HT-29 (cell line): ENCODE measurements around the gene RNU5B-1. TPM values are rescaled to one million over a fixed set of nuclear protein-coding genes. Genes with fewer than 3 reads are reported as not detected.

Experiments
- DNase-seq: peaks from one replicate; pipeline ENCODE4 v3.0.0-alpha.2; 2015; ENCODE audit warnings: low spot score
- total RNA-seq: library from RNA; depleted of rRNA; stranded (reverse); fragments of >200 nt; shearing (Covaris generic); gene quantifications from 2 replicates; pipeline ENCODE4 v1.2.3, GENCODE V29; 2014; rRNA removed

The RNU5B-1 gene
- total RNA-seq = not detected in 2 replicates

GRCh38 chr15:65304381-65305149 is at the start of gene RNU5B-1:
Gene RNU5B-1, plus strand, starts transcription at chr15:65304677.
- peak; percentile 99 for DNase-seq

- DNase-seq = no peak
Observed at GRCh38 chr15:65254758-65255157, 49.7 kb upstream of the RNU5B-1 start.

GRCh38 chr15:65255486-65256140 is 48.9 kb upstream of the RNU5B-1 start:
- no peak for DNase-seq

GRCh38 chr15:65258375-65259262 is 45.9 kb upstream of the RNU5B-1 start:
- no peak for DNase-seq

GRCh38 chr15:65259367-65259797 is 45.1 kb upstream of the RNU5B-1 start:
- no peak for DNase-seq

GRCh38 chr15:65260968-65261367 is 43.5 kb upstream of the RNU5B-1 start:
- no peak for DNase-seq

GRCh38 chr15:65263313-65263712 is 41.2 kb upstream of the RNU5B-1 start:
- no peak for DNase-seq

- DNase-seq = no peak
Observed at GRCh38 chr15:65264863-65265430, 39.5 kb upstream of the RNU5B-1 start.

GRCh38 chr15:65266469-65266868 is 38.0 kb upstream of the RNU5B-1 start:
- no peak for DNase-seq

GRCh38 chr15:65268411-65268810 is 36.1 kb upstream of the RNU5B-1 start:
- no peak for DNase-seq

- DNase-seq = peak; percentile 84
Observed at GRCh38 chr15:65270811-65271545, 33.5 kb upstream of the RNU5B-1 start.

GRCh38 chr15:65275104-65275727 is 29.3 kb upstream of the RNU5B-1 start:
- no peak for DNase-seq

- no peak for DNase-seq
Observed at GRCh38 chr15:65275728-65276126, 28.8 kb upstream of the RNU5B-1 start.

GRCh38 chr15:65277015-65277414 is 27.5 kb upstream of the RNU5B-1 start:
- no peak for DNase-seq

- DNase-seq = no peak
Observed at GRCh38 chr15:65278480-65278879, 26.0 kb upstream of the RNU5B-1 start.

- DNase-seq = no peak
Observed at GRCh38 chr15:65285291-65286068, 19.0 kb upstream of the RNU5B-1 start.

- DNase-seq = peak; percentile 59
Observed at GRCh38 chr15:65286069-65286703, 18.3 kb upstream of the RNU5B-1 start.

- peak; percentile 90 for DNase-seq
Observed at GRCh38 chr15:65286704-65287519, 17.6 kb upstream of the RNU5B-1 start, which contains the start of gene PARP16. Gene PARP16, minus strand, starts transcription at chr15:65286883. Its CDS starts 457 bp downstream, at chr15:65286426.
